OCI-LY7 (cell line): ENCODE results near the gene GRB10.

Experiments
- CTCF ChIP-seq: fragments of 200-600 bp; sonication (generic); conservative IDR thresholded peaks from 2 replicates; pipeline ENCODE4 v1.5.1; 2014; ENCODE audit warnings: mild to moderate bottlenecking, antibody characterized with exemption, low read length, moderate library complexity, mixed read lengths
- EZH2phosphoT487 ChIP-seq: fragments of 200-600 bp; sonication (generic); IDR thresholded peaks from 2 replicates; pipeline ENCODE4 v1.6.1; 2018; ENCODE audit warnings: low read depth, borderline replicate concordance, mild to moderate bottlenecking, mixed run types, antibody characterized with exemption, low read length, moderate library complexity, mixed read lengths

GRCh38 chr7:50743016-50743415 is 39.7 kb downstream of the GRB10 start:
- no peak for TF ChIP-seq CTCF
- no peak for TF ChIP-seq EZH2phosphoT487
